Right cardiac atrium (tissue), 5 donors: Measurements from ENCODE around the gene SAC3D1. TPM values are rescaled to one million over a fixed set of nuclear protein-coding genes. Genes with fewer than 3 reads are reported as not detected.
"Not testable (repeated sequence)": the region's sequence is repeated elsewhere in the genome, so short reads cannot be mapped to it uniquely, and the experiment has no call there.

Experiments used
- ATAC-seq, 2 donors: fragments of 200-7000 bp; cut with Tn5 transposase; one replicate each; pipeline versions ENCODE4 v1.8.0 to v1.9.1; 2020; ENCODE audit warnings: moderate library complexity in 2 of 2, mild to moderate bottlenecking in 1 of 2
- DNase-seq, 3 donors: peaks; one replicate each; pipeline ENCODE4 v3.0.0-alpha.2; 2020
- H3K27ac ChIP-seq: one replicate; pipeline ENCODE4 v1.5.1; 2013; ENCODE audit warnings: mild to moderate bottlenecking, low read length, control low read depth, moderate library complexity
- H3K27me3 ChIP-seq: one replicate; pipeline ENCODE4 v1.6.1; 2013; ENCODE audit not compliant: control insufficient read depth, insufficient read depth
- H3K4me1 ChIP-seq: one replicate; pipeline ENCODE4 v1.6.1; 2013; ENCODE audit warnings: low read length; ENCODE audit not compliant: control insufficient read depth, insufficient read depth
- H3K4me3 ChIP-seq: one replicate; pipeline ENCODE4 v1.5.1; 2013; ENCODE audit warnings: low read length, control low read depth
- H3K9me3 ChIP-seq: one replicate; pipeline ENCODE4 v1.6.1; 2013; ENCODE audit warnings: low read length; ENCODE audit not compliant: control insufficient read depth
- WGBS: extraction: QIAGEN DNeasy Blood & Tissue Kit; methylation state at CpG from one replicate; pipeline ENCODE4 v1.1.7; 2013; 5-methylcytosine and 5-hydroxymethylcytosine counted together
- intact Hi-C, 4 donors: fragments of 100-400 bp; cut with DNase I; formaldehyde crosslinking; loops; one replicate each; pipeline versions ENCODE4 v1.11.0 to v1.14.0; 2022 to 2023
- long read RNA-seq, 4 donors: library from polyadenylated mRNA; unstranded; transcript quantifications; one replicate each; pipeline ENCODE4 v2.0.0, GENCODE V29; 2020 to 2021
- polyA plus RNA-seq: library from polyadenylated mRNA; stranded (reverse); fragments of 200-250 nt; gene quantifications from one replicate; pipeline ENCODE4 v1.2.3, GENCODE V29; 2013
- total RNA-seq, 4 donors: library from RNA; stranded (reverse); fragmentation: NEBNext Ultra II Directional; extraction: Animal tissue kit (Norgen Biotek cat#: 25700); gene quantifications; one replicate each; pipeline ENCODE4 v1.2.1, GENCODE V29; 2021
- donor health status: healthy with polysubstance abuse.
- donor health status: DM: no; HTN: yes; CAD: no.
- donor health status: DM: no; HTN: no; CAD: no.
- donor health status: DM: no; HTN: yes; CAD: no; lungs with severe emphysema.
- donor health status: DM: yes; HTN: yes; CAD: no.

Gene SAC3D1
- 1 to 10 TPM; 4.2 to 7.7 (median 6.4) TPM for total RNA-seq
- 6.4 TPM for polyA plus RNA-seq
- long read RNA-seq, donor 1, transcript SAC3D1-201 (2 exons, 1,566 nt), result major isoform, 13 of 18 reads
- long read RNA-seq, donor 1, partial matches to known transcripts, result 0 of 18 reads
- long read RNA-seq, donor 1, other reads (novel, unspliced or antisense), result 3 of 18 reads
- long read RNA-seq, donor 2, transcript SAC3D1-201 (2 exons, 1,566 nt), result major isoform, 6 of 10 reads
- long read RNA-seq, donor 2, partial matches to known transcripts, result 0 of 10 reads
- long read RNA-seq, donor 2, other reads (novel, unspliced or antisense), result 3 of 10 reads
- long read RNA-seq, donor 3, partial matches to known transcripts, result 0 of 1 reads
- long read RNA-seq, donor 3, other reads (novel, unspliced or antisense), result 0 of 1 reads
- long read RNA-seq, donor 4, partial matches to known transcripts, result 0 of 4 reads
- long read RNA-seq, donor 4, other reads (novel, unspliced or antisense), result 1 of 4 reads

DNA sequence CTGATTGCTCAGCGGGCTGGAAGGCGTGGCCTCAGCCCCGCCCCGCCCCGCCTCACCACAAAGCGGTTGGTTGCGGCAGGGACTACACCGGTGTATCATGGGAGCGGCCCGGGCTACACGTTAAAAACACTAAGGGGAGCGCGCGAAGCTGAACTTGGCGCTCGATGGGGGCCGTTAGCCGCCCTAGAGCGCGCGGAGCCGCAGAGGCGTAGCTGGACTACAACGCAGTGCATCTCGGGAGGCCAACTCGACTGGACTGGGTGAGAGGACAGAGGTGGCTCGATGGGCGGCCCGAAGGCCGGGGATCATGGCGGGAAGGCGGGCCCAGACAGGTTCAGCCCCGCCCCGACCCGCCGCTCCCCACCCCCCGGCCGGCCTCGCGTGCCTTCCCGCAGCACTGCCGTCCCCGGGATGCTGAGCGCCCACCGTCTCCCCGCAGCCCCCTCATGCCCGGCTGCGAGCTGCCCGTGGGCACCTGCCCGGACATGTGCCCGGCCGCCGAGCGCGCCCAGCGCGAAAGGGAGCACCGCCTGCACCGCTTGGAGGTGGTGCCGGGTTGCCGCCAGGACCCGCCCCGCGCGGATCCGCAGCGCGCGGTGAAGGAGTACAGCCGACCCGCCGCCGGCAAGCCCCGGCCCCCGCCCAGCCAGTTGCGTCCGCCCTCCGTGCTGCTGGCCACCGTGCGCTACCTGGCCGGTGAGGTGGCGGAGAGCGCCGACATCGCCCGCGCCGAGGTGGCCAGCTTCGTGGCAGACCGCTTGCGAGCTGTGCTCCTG lies at the start of gene SAC3D1:
Gene SAC3D1 (plus strand): TSS at position 364 of the 776 bp plus-strand sequence. CDS start 83 bp downstream, at position 447.
- H3K27me3 ChIP-seq, result no peaks in the 10 kb centered on the region
- H3K4me1 ChIP-seq, result no peaks in the 10 kb centered on the region
- peak within 1 kb of the TSS; percentile 56 for H3K4me3 ChIP-seq
- peak within 1 kb of the TSS; percentile 97 for H3K27ac ChIP-seq
- DNase-seq (peak; percentile 91 to 96 (median 94)), ATAC-seq (peak; percentile 96 to 97)
- under 1% methylated on average over 91 of the region's 91 CpGs for WGBS
- intact Hi-C loops, result no loop called here
- H3K9me3 ChIP-seq, result no peaks in the 10 kb centered on the region

GRCh38 chr11:64994318-64994717 lies 46.7 kb upstream of the SAC3D1 start:
- Histone ChIP-seq H3K4me1 (peaks cover 4% of the 10 kb centered on the region), H3K27me3 (no peaks in the 10 kb centered on the region), H3K27ac (no peak overlapping the region), H3K4me3 (no peak overlapping the region), H3K9me3 (no peaks in the 10 kb centered on the region)
- intact Hi-C loops, result no loop called here
- ATAC-seq, result no peak
- DNase-seq, result no peak
- 88% methylated on average over 7 of the region's 7 CpGs for WGBS

DNA sequence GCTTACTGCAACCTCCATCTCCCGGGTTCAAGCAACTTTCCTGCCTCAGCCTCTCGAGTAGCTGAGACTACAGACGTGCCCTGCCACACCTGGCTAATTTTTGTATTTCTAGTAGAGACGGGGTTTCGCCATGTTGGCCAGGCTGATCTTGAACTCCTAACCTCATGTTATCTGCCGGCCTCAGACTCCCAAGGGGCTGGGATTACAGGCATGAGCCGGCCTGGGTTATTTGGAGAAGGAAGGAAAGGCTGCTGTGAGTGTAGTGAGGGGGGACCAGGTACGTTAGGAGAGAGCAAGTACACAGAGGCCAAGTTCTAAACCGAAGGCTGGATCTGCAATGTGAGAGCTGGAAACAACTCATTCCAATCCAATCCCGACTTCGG lies 44.7 kb upstream of the SAC3D1 start:
- ATAC-seq, result peak in 1 of 2 donors; percentile 31

GRCh38 chr11:64996710-64997380 lies 44.2 kb upstream of the SAC3D1 start, which contains the start of gene BATF2:
Gene BATF2 (minus strand): TSS chr11:64996971. CDS start chr11:64996914, 57 bp downstream.
- peaks cover 3% of the 10 kb centered on the region for H3K4me1 ChIP-seq
- ATAC-seq (peak; percentile 85 to 90), DNase-seq (peak; percentile 74 to 86 (median 85))
- peak within 1 kb of the TSS; percentile 26 for H3K27ac ChIP-seq
- H3K27me3 ChIP-seq, result no peaks in the 10 kb centered on the region
- H3K9me3 ChIP-seq, result no peaks in the 10 kb centered on the region
- intact Hi-C loops, result no loop called here
- peak within 1 kb of the TSS; percentile 45 for H3K4me3 ChIP-seq
- 17% methylated on average over 9 of the region's 9 CpGs for WGBS

More for the DNA sequence above, 44.7 kb upstream of the SAC3D1 start:
- H3K4me1 ChIP-seq, result peaks cover 3% of the 10 kb centered on the region
- H3K27me3 ChIP-seq, result no peaks in the 10 kb centered on the region
- intact Hi-C loops, result no loop called here
- WGBS, result 37% methylated on average over 11 of the region's 11 CpGs
- peak overlapping the region; percentile 45 for H3K4me3 ChIP-seq
- DNase-seq, result no peak
- H3K27ac ChIP-seq, result peak overlapping the region; percentile 2
- H3K9me3 ChIP-seq, result no peaks in the 10 kb centered on the region

- intact Hi-C loops, result no loop called here
- DNase-seq (no peak), ATAC-seq (no peak)
- WGBS, result 86% methylated on average over 1 of the region's 1 CpG
- H3K4me3 ChIP-seq, result no peak overlapping the region
- peaks cover 3% of the 10 kb centered on the region for H3K4me1 ChIP-seq
- H3K27ac ChIP-seq, result no peak overlapping the region
- H3K9me3 ChIP-seq, result no peaks in the 10 kb centered on the region
- no peaks in the 10 kb centered on the region for H3K27me3 ChIP-seq
These were observed 42.9 kb upstream of the SAC3D1 start for GRCh38 chr11:64998141-64998540.

DNA sequence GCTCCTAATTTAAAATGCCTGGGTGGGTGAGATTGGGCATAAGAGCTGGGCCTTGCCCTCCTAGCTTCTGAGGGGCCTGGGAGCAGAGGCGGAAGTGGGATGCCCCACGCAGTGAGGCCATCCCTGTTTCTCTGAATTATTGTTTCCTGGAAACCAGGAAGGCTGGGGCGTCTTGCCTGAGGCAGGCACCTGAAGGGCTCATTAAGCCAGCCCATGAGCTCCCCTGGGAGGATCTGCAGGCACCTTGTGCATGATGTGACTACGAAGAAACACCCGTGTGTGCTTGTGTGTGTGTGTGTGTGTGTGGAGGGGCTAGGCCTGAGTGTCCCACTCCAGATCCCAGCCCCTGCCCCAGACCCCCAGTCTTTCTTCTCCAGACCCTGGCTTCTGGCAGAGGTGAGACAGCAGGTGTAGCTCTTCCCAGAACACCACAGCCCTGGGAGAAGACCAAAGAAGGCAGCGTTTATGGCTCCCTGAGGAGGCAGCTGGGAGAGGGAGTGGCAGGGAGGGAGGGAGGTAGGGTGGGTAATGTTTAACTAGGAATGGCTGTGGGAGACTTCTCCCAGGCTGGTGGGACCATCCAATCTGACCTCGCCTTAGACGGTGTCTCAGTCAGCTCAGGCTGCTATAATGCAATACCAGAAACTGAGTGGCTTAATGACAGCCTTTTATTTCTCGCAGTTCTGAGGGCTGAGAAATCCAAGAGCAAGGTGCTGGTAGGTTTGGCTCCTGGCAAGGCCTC lies 42.1 kb upstream of the SAC3D1 start:
- intact Hi-C loops, result no loop called here
- H3K27me3 ChIP-seq, result no peaks in the 10 kb centered on the region
- H3K4me1 ChIP-seq, result peaks cover 3% of the 10 kb centered on the region
- no peaks in the 10 kb centered on the region for H3K9me3 ChIP-seq
- DNase-seq (no peak), ATAC-seq (no peak)
- no peak overlapping the region for H3K4me3 ChIP-seq
- no peak overlapping the region for H3K27ac ChIP-seq
- WGBS, result 74% methylated on average over 9 of the region's 9 CpGs

- intact Hi-C loops, result no loop called here
These were observed 41.5 kb upstream of the SAC3D1 start for GRCh38 chr11:64999478-64999877.

GRCh38 chr11:65002706-65003105 lies 38.3 kb upstream of the SAC3D1 start:
- DNase-seq, result no peak
- H3K4me3 ChIP-seq, result no peak overlapping the region
- intact Hi-C loops, result no loop called here
- ATAC-seq, result no peak
- WGBS, result 69% methylated on average over 5 of the region's 5 CpGs
- no peak overlapping the region for H3K27ac ChIP-seq
- no peaks in the 10 kb centered on the region for H3K4me1 ChIP-seq
- no peaks in the 10 kb centered on the region for H3K9me3 ChIP-seq
- no peaks in the 10 kb centered on the region for H3K27me3 ChIP-seq

More at GRCh38 chr11:64999478-64999877, 41.5 kb upstream of the SAC3D1 start:
- WGBS, result 85% methylated on average over 1 of the region's 1 CpG
- Histone ChIP-seq H3K4me3 (no peak overlapping the region), H3K9me3 (no peaks in the 10 kb centered on the region), H3K4me1 (peaks cover 3% of the 10 kb centered on the region), H3K27ac (no peak overlapping the region), H3K27me3 (no peaks in the 10 kb centered on the region)
- no peak for DNase-seq
- no peak for ATAC-seq

GRCh38 chr11:65003282-65003681 lies 37.7 kb upstream of the SAC3D1 start:
- no peak for DNase-seq
- H3K27me3 ChIP-seq, result no peaks in the 10 kb centered on the region
- intact Hi-C loops, result no loop called here
- H3K27ac ChIP-seq, result no peak overlapping the region
- H3K4me1 ChIP-seq, result no peaks in the 10 kb centered on the region
- no peak for ATAC-seq
- no peak overlapping the region for H3K4me3 ChIP-seq
- H3K9me3 ChIP-seq, result no peaks in the 10 kb centered on the region
- WGBS, result 62% methylated on average over 7 of the region's 7 CpGs

DNA sequence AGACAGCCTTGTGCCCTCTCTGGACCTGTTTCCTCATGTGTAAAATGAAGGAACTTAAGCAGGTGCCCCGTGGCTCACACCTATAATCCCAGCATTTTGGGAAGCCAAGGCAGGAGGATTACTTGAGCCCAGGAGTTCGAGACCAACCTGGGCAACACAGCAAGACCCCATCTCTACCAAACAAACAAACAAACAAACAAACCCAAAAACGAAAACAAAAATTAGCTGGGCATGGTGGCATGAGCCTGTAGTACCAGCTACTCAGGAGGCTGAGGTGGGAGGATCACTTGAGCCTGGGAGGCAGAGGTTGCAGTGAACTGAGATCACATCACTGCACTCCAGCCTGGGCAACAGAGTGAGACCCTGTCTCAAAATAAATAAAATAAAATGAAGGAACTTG lies 37.0 kb upstream of the SAC3D1 start:
- ATAC-seq, DNase-seq, H3K4me3 ChIP-seq, H3K4me1 ChIP-seq, intact Hi-C loops, H3K27ac ChIP-seq, H3K9me3 ChIP-seq, H3K27me3 ChIP-seq: not testable (repeated sequence)
- 65% methylated on average over 3 of the region's 3 CpGs for WGBS
